CD14-positive monocyte (primary cell): ENCODE data around the gene PPP2R3B. TPM values are rescaled to one million over a fixed set of nuclear protein-coding genes. Genes with fewer than 3 reads are reported as not detected.

ENCODE experiments used
- DNase-seq, 3 donors: peaks; one replicate each; pipeline ENCODE4 v3.0.0-alpha.2; 2011 to 2022
- H2AFZ ChIP-seq: 2 replicates; pipeline ENCODE4 v1.6.0; 2012; ENCODE audit warnings: mild to moderate bottlenecking, low read depth, low read length, inconsistent platforms; ENCODE audit not compliant: insufficient read depth, poor library complexity, severe bottlenecking
- H3K27ac ChIP-seq, 2 donors: 1 replicate in 1 of 2; 2 replicates in 1 of 2; pipeline ENCODE4 v1.5.1; 2012 to 2013; ENCODE audit warnings: low read length in 2 of 2, control low read depth in 1 of 2, inconsistent platforms in 1 of 2, low read depth in 1 of 2, mild to moderate bottlenecking in 1 of 2
- H3K27me3 ChIP-seq, 2 donors: one replicate each; pipeline versions ENCODE4 v1.6.0 to v1.6.1; 2011 to 2013; ENCODE audit warnings: low read length in 2 of 2; ENCODE audit not compliant: control insufficient read depth in 2 of 2, insufficient read depth in 2 of 2
- H3K36me3 ChIP-seq, 2 donors: replicated peaks in 1 of 2; 1 replicate in 1 of 2; 2 replicates in 1 of 2; pipeline versions ENCODE4 v1.5.1 to v1.6.1; 2012 to 2013; ENCODE audit warnings: low read length in 2 of 2, control low read depth in 1 of 2, inconsistent platforms in 1 of 2, mild to moderate bottlenecking in 1 of 2; ENCODE audit not compliant: insufficient read depth in 2 of 2, control insufficient read depth in 1 of 2
- H3K4me1 ChIP-seq, 2 donors: 1 replicate in 1 of 2; 2 replicates in 1 of 2; pipeline versions ENCODE4 v1.5.1 to v1.6.1; 2012 to 2013; ENCODE audit warnings: low read length in 2 of 2, control low read depth in 1 of 2, inconsistent platforms in 1 of 2, mild to moderate bottlenecking in 1 of 2, moderate library complexity in 1 of 2; ENCODE audit not compliant: insufficient read depth in 2 of 2, control insufficient read depth in 1 of 2
- H3K4me2 ChIP-seq: replicated peaks from 2 replicates; pipeline ENCODE3; 2012; ENCODE audit warnings: low read length, moderate library complexity, mild to moderate bottlenecking; ENCODE audit not compliant: poor library complexity, severe bottlenecking; ENCODE audit errors: extremely low read depth
- H3K4me3 ChIP-seq, 3 experiments: fragments of 200-600 bp in 1 of 3; sonication (generic) in 1 of 3; replicated peaks in 1 of 3; 1 replicate in 2 of 3; 2 replicates in 1 of 3; pipeline ENCODE4 v1.5.1; 2011 to 2013; ENCODE audit warnings: low read length in 3 of 3, mild to moderate bottlenecking in 3 of 3, control low read depth in 2 of 3, low read depth in 2 of 3, inconsistent platforms in 1 of 3, moderate library complexity in 1 of 3
- H3K79me2 ChIP-seq: 2 replicates; pipeline ENCODE4 v1.6.0; 2012; ENCODE audit warnings: mild to moderate bottlenecking, control low read depth, inconsistent platforms, low read length, moderate library complexity; ENCODE audit not compliant: insufficient read depth
- H3K9ac ChIP-seq: 2 replicates; pipeline ENCODE4 v1.6.0; 2017; ENCODE audit warnings: low read length, mild to moderate bottlenecking; ENCODE audit not compliant: insufficient read depth, poor library complexity, severe bottlenecking
- H3K9me3 ChIP-seq, 2 donors: replicated peaks in 1 of 2; 1 replicate in 1 of 2; 2 replicates in 1 of 2; pipeline versions ENCODE4 v1.5.1 to v1.6.1; 2012 to 2013; ENCODE audit warnings: low read length in 2 of 2, control low read depth in 1 of 2; ENCODE audit not compliant: control insufficient read depth in 1 of 2, insufficient read depth in 1 of 2
- H4K20me1 ChIP-seq: 2 replicates; pipeline ENCODE4 v1.6.0; 2012; ENCODE audit warnings: mild to moderate bottlenecking, low read length, control low read depth, moderate library complexity; ENCODE audit not compliant: insufficient read depth
- H3K27ac Mint-ChIP-seq, 7 donors: one replicate each; pipeline ENCODE4 v1.8.0; 2020; ENCODE audit warnings: mild to moderate bottlenecking in 7 of 7, mixed read lengths in 7 of 7, moderate library complexity in 6 of 7, inconsistent platforms in 2 of 7
- H3K27me3 Mint-ChIP-seq, 3 donors: one replicate each; pipeline ENCODE4 v1.8.0; 2021 to 2022; ENCODE audit warnings: low read depth in 3 of 3, mild to moderate bottlenecking in 3 of 3, mixed read lengths in 3 of 3, moderate library complexity in 3 of 3, inconsistent platforms in 1 of 3
- H3K36me3 Mint-ChIP-seq, 2 donors: one replicate each; pipeline ENCODE4 v1.8.0; 2020; ENCODE audit warnings: mixed read lengths in 2 of 2, inconsistent platforms in 1 of 2, mild to moderate bottlenecking in 1 of 2
- H3K4me1 Mint-ChIP-seq: one replicate; pipeline ENCODE4 v1.8.0; 2020; ENCODE audit warnings: mild to moderate bottlenecking, mixed read lengths
- H3K4me3 Mint-ChIP-seq, 2 donors: one replicate each; pipeline ENCODE4 v1.8.0; 2020; ENCODE audit warnings: mild to moderate bottlenecking in 2 of 2, mixed read lengths in 2 of 2, moderate library complexity in 1 of 2
- H3K9me3 Mint-ChIP-seq, 7 donors: one replicate each; pipeline ENCODE4 v1.8.0; 2020 to 2022; ENCODE audit warnings: mixed read lengths in 7 of 7, mild to moderate bottlenecking in 6 of 7, moderate library complexity in 6 of 7, inconsistent platforms in 2 of 7
- CTCF ChIP-seq: fragments of 200-600 bp; IDR thresholded peaks from one replicate; pipeline ENCODE4 v1.8.0; 2022; ENCODE audit warnings: antibody characterized with exemption, mild to moderate bottlenecking
- WGBS: methylation state at CpG from one replicate; pipeline ENCODE4 v1.1.5; 2013; ENCODE audit warnings: missing lambda C conversion rate; ENCODE audit not compliant: insufficient coverage; 5-methylcytosine and 5-hydroxymethylcytosine counted together
- intact Hi-C, 2 donors: fragments of 100-400 bp; cut with micrococcal nuclease; formaldehyde crosslinking; loops; one replicate each; pipeline versions ENCODE4 v1.15.0 to v1.15.1; 2023
- polyA plus RNA-seq, 3 donors: library from polyadenylated mRNA; depleted of rRNA in 1 of 3; unstranded in 2 of 3; stranded (reverse) in 1 of 3; fragments of 300-500 nt in 2 of 3; fragments of >200 nt in 1 of 3; fragmentation: Illumina TruSeq in 2 of 3; gene quantifications; 1 replicate in 2 of 3; 2 replicates in 1 of 3; pipeline ENCODE4 v1.2.3, GENCODE V29; 2012 to 2021

Gene PPP2R3B
- polyA plus RNA-seq, 3 donors = 2.1 to 9.0 (median 2.3) TPM

- Mint-ChIP-seq H3K4me1 (peaks cover 22% of the 10 kb centered on the region), H3K27ac (peak overlapping the region; percentile 96 to 100 (median 98)), H3K9me3 (peaks cover 0 to 13% (median 3%) of the 10 kb centered on the region in 7 donors), H3K36me3 (peaks cover 12% of the 10 kb centered on the region in 2 donors), H3K4me3 (peak overlapping the region; percentile 85 to 93), H3K27me3 (peaks cover 7 to 23% (median 22%) of the 10 kb centered on the region in 3 donors)
- Histone ChIP-seq H3K4me3 (peak overlapping the region; percentile 46 to 79 (median 59)), H3K27ac (peak overlapping the region; percentile 92 to 93), H3K36me3 (peaks cover 26 to 34% of the 10 kb centered on the region in 2 donors), H3K27me3 (peaks cover 0 to 19% of the 10 kb centered on the region in 2 donors), H3K79me2 (peaks cover 14% of the 10 kb centered on the region), H3K9ac (peak overlapping the region; percentile 91), H3K4me2 (peak overlapping the region; percentile 71), H4K20me1 (peaks cover 11% of the 10 kb centered on the region), H2AFZ (peak overlapping the region; percentile 53), H3K9me3 (no peaks in the 10 kb centered on the region), H3K4me1 (peaks cover 19 to 21% of the 10 kb centered on the region in 2 donors)
- intact Hi-C loops = loop anchor here (2.0 to 5.0 kb wide), 3 partner anchors 41 to 67 kb away; no protein-coding TSS in a partner anchor
- peak; percentile 99 for DNase-seq
- no peak for TF ChIP-seq CTCF
- WGBS = under 1% methylated on average over 61 of the region's 61 CpGs
Measured at GRCh38 chrX:318068-318738, 68.5 kb downstream of the PPP2R3B start.

- H3K9me3 Mint-ChIP-seq = peaks cover 0 to 14% (median 3%) of the 10 kb centered on the region in 7 donors
- peaks cover 14% of the 10 kb centered on the region for H3K79me2 ChIP-seq
- peak overlapping the region; percentile 85 to 93 for H3K4me3 Mint-ChIP-seq
- 20% methylated on average over 11 of the region's 28 CpGs for WGBS
- TF ChIP-seq CTCF = no peak
- H3K4me1 ChIP-seq = peaks cover 19 to 21% of the 10 kb centered on the region in 2 donors
- H4K20me1 ChIP-seq = peaks cover 11% of the 10 kb centered on the region
- H3K27ac ChIP-seq = peak overlapping the region; percentile 92 to 93
- H3K36me3 ChIP-seq = peaks cover 32 to 40% of the 10 kb centered on the region in 2 donors
- peaks cover 16% of the 10 kb centered on the region for H3K4me1 Mint-ChIP-seq
- H3K4me3 ChIP-seq = peak overlapping the region; percentile 17 to 79 (median 59)
- peaks cover 18% of the 10 kb centered on the region in 2 donors for H3K36me3 Mint-ChIP-seq
- H2AFZ ChIP-seq = peak overlapping the region; percentile 46
- no peak for DNase-seq
- peak overlapping the region; percentile 91 for H3K9ac ChIP-seq
- peaks cover 2 to 18% (median 16%) of the 10 kb centered on the region in 3 donors for H3K27me3 Mint-ChIP-seq
- no peaks in the 10 kb centered on the region for H3K9me3 ChIP-seq
- peaks cover 0 to 14% of the 10 kb centered on the region in 2 donors for H3K27me3 ChIP-seq
- H3K27ac Mint-ChIP-seq = peak overlapping the region; percentile 96 to 100 (median 98)
- intact Hi-C loops = loop anchor here (2.0 to 5.0 kb wide), 3 partner anchors 40 to 67 kb away; no protein-coding TSS in a partner anchor
- peak overlapping the region; percentile 71 for H3K4me2 ChIP-seq
Measured at GRCh38 chrX:317424-318067, 69.2 kb downstream of the PPP2R3B start.
